Measurements from ENCODE around the gene CRIP3. TPM values are rescaled to one million over a fixed set of nuclear protein-coding genes. Genes with fewer than 3 reads are reported as not detected.

Gene CRIP3
- total and polyA plus RNA-seq, 10 of the 15 experiments (the other 5 are each of a cell fraction or from before 2014, with no cell fraction given): 1.5 to 9.2 (median 2.2) TPM

- TF ChIP-seq ZBTB11 (CRISPR knock-in tag; IDR thresholded peaks at IDR 0.05) (no peak), E2F8 (IDR thresholded peaks at IDR 0.05; ENCODE audit: low read depth, partially characterized antibody) (no peak), MXI1 (IDR thresholded peaks at IDR 0.05; ENCODE audit: low read depth, low read length) (no peak), BRCA1 (IDR thresholded peaks at IDR 0.05; ENCODE audit: low read depth, low read length) (no peak), STAT1 (conservative IDR thresholded peaks at IDR 0.05) (no peak), MEF2A (IDR thresholded peaks at IDR 0.05; ENCODE audit: insufficient read depth, low read depth, low read length) (no peak), SPI1 (IDR thresholded peaks at IDR 0.05; ENCODE audit: borderline replicate concordance, insufficient read depth, low read depth, low read length) (no peak), ETV6 (conservative IDR thresholded peaks at IDR 0.05 in 1 of 2, IDR thresholded peaks at IDR 0.05 in 1 of 2; ENCODE audit: borderline replicate concordance in 1 of 2, low read depth in 1 of 2) (no peak)
These were observed 19.9 kb upstream of the CRIP3 start (continued) for GRCh38 chr6:43328528-43328927.
